ENCODE measurements around the gene HERPUD1. TPM values are rescaled to one million over a fixed set of nuclear protein-coding genes. Genes with fewer than 3 reads are reported as not detected.
"Not testable (repeated sequence)": the region's sequence is repeated elsewhere in the genome, so short reads cannot be mapped to it uniquely, and the experiment has no call there.

The HERPUD1 gene
- total RNA-seq, 1 donor from 2014 or later = 139 TPM

DNA sequence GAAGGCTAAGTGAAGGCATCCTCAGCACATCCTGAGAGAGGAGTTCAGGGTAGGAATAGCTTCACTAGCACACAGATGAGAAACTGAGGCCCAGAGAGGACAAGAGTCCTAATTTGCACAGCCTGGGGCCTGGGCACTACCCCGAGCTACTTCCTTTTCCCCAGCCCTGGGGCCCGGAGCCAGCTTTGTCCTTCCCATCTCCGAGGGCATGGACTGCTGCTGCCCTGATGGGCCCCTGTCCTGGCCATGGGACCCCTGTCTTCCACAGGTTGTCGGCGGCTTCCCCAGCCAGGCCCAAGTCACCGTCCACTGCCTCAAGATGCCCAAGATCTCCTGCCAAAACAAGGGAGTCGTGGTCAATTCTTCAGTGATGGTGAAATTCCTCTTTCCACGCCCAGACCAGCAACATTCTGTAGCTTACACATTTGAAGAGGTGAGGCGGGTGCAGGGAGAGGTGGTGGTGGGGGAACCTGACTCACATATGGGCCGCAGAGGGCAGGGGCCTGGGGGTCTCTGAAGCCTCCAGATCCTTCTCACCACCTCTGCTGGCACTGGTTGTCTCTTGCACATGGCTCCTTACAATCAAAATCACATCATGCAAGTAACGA lies 46.0 kb downstream of the HERPUD1 start:
- DNase-seq (ENCODE audit: low read depth in 2 of 2) = no peak

GRCh38 chr16:56980201-56980535 lies 48.2 kb downstream of the HERPUD1 start:
- DNase-seq (ENCODE audit: low read depth in 2 of 2) = no peak

DNA sequence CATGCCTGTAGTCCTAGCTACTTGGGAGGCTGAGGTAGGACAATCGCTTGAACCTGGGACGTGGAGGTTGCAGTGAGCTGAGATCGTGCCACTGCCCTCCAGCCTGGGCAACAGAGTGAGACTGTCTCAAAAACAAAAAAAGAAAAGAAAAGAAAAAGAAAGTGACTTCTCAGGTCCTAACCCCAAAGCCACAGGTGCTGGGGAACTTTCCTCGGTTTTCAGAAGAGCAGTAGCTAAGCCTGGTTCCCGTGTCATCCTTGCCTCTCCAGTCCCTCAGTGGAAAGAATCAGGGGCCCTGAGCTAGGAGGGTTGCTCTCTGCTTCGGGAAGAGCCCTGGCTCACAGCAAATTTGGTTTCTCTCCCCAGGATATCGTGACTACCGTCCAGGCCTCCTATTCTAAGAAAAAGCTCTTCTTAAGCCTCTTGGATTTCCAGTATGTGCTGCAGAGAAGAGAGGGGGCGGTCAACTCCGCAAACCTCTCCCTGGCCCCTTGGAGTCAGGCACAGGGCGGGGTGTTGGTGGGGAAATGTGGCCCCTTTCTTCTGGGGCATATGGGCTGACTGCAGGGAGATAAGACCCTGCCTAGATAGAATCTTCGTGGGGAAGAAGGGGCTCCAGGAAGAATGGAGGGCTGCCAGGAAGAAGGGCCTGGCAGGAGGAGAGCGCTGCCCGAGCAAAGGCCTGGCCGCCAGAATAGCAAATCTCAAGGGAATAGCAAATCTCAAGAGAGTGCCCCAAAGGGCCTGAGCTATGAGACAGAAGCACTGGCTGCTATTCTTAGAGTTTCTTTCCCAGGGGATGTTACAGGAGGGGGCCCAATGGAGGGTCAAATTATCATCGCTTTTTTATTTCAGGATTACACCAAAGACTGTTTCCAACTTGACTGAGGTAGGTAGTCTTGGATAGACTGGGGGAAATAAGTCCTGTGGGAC lies 49.1 kb downstream of the HERPUD1 start:
- DNase-seq (ENCODE audit: low read depth in 2 of 2) = no peak

GRCh38 chr16:56981729-56982271 lies 49.9 kb downstream of the HERPUD1 start:
- DNase-seq (ENCODE audit: low read depth in 2 of 2) = no peak

DNA sequence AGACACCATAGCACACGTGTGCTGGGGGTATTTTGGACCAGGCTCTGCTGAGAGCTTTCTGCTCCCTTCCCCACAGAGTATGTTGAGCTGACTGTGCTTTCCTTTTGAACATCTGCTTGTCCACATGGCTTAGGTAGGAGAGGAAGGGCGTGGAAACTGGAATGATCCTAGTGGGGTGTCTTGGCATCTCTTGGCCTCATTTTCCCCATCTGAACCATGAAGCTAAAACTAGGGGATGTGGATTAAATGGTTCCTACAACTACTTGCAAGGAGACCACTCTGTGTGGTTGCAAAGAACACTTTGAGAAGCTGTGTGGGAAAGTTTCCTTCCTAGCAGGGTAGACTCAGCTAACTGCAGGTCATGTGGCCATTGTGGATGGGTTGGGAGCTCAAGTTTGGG lies 50.8 kb downstream of the HERPUD1 start:
- no peak for DNase-seq (ENCODE audit: low read depth in 2 of 2)

DNA sequence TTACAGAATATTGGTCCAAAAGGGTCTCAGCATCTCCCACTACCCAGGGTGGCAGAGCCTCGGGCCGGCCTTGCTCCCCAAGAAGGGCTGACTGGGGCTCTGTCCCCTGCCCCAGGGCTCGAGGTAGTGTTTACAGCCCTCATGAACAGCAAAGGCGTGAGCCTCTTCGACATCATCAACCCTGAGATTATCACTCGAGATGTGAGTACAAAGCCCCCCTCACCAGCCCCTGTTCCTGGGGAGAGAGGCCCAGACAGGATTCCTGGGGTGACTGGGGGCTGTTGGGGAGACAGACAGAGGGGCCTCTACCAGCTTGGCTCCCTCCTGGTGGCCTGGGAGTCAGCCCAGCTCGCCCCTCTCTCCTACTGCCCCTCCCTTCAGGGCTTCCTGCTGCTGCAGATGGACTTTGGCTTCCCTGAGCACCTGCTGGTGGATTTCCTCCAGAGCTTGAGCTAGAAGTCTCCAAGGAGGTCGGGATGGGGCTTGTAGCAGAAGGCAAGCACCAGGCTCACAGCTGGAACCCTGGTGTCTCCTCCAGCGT lies 51.3 kb downstream of the HERPUD1 start:
- no peak for DNase-seq (ENCODE audit: low read depth in 2 of 2)

- DNase-seq (ENCODE audit: low read depth in 2 of 2) = no peak
Measured at GRCh38 chr16:56984639-56985038, 52.7 kb downstream of the HERPUD1 start.

- DNase-seq (ENCODE audit: low read depth in 2 of 2) = peak in 1 of 2 donors; percentile 86
Measured at GRCh38 chr16:56985288-56985961, 53.5 kb downstream of the HERPUD1 start.

DNA sequence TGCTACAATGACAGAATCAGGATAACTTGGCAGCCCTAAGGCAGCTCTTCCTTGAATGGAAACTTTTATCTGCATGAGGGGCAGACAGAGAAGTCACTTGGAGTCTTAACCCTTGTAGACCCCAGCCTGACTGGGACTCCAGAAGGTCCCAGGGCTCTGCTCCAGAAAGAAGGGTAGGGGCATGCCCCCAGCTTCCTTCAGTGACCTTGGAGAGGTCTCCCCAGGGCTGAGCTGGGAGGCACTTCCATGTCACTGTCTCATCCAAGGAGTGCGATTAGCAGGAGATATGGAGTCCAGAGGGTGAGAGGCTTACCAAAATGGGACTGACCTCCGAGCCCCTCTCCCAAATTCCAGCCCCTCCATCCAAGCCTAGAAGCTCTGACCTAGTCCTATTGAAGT lies 54.0 kb downstream of the HERPUD1 start:
- no peak for DNase-seq (ENCODE audit: low read depth in 2 of 2)

DNA sequence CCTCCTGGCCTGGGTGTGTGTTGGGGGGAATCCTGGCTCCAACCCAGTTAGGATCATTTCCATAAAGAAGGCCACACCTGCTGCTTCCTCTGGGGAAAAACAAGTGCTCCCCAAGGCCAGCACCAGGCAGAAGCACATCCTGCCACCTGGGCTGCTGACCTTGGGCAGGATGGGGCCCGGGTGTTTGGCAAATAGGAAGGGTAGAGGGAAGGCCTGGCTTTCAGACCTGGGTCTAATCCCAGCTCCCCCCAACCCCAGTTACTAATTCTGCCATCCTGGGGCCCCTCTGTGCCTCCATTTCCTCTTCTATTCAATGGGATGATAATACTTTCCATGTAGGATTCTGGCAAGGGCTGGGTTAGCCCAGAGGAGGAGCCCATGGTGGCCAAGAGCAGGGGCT lies 54.4 kb downstream of the HERPUD1 start:
- DNase-seq (ENCODE audit: low read depth in 2 of 2) = peak; percentile 15 to 33

- DNase-seq (ENCODE audit: low read depth in 2 of 2) = not testable (repeated sequence)
Measured at GRCh38 chr16:56986908-56987307, 55.0 kb downstream of the HERPUD1 start.

GRCh38 chr16:56987692-56988091 lies 55.8 kb downstream of the HERPUD1 start:
- DNase-seq (ENCODE audit: low read depth in 2 of 2) = no peak

DNA sequence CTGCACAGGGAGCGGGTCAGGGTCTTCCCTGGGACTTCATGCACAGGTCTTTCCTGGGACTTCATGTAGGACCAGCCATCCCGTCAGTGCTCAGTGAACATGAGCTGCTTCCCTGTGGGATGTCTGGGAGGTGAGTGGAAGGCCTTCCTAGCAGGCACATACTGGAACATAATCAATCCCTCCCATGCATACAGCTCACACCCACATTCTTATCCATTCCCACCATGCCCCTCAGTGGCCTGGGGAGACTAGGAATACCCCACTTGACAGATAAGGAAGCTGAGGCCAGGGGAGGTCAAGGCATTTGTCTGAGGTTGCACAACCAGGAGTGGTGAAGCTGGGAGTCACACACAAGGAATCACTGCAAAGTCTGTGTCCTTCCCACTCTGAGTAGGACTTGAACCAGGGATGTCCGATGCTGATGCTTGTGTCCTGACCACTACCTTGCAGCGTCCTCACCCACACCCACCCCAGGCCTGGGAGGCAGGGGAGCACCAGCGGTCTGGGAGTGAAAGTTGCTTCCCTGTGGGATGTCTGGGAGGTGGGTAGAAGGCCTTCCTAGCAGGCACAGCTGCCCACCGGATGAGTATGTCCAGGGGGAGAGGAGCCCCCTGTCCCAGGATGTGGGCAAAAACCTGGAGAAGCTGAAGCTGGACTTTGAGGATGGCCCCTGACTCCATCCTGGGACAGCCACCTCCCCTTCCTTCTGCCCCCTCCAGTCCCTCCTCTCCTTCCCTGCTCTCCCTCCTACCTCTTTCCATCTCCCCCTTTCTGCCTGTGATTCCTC lies 56.4 kb downstream of the HERPUD1 start:
- peak in 1 of 2 donors; percentile 19 for DNase-seq (ENCODE audit: low read depth in 2 of 2)

GRCh38 chr16:56988948-56989945 lies 57.3 kb downstream of the HERPUD1 start, which contains the start of gene NLRC5:
TSS of gene NLRC5 (plus strand) at chr16:56989557. CDS start at chr16:57020713, 31,156 bp downstream.
- DNase-seq (ENCODE audit: low read depth in 2 of 2) = peak; percentile 87 to 89

- no peak for DNase-seq (ENCODE audit: low read depth in 2 of 2)
Measured at GRCh38 chr16:56989988-56990387, 58.0 kb downstream of the HERPUD1 start.

DNA sequence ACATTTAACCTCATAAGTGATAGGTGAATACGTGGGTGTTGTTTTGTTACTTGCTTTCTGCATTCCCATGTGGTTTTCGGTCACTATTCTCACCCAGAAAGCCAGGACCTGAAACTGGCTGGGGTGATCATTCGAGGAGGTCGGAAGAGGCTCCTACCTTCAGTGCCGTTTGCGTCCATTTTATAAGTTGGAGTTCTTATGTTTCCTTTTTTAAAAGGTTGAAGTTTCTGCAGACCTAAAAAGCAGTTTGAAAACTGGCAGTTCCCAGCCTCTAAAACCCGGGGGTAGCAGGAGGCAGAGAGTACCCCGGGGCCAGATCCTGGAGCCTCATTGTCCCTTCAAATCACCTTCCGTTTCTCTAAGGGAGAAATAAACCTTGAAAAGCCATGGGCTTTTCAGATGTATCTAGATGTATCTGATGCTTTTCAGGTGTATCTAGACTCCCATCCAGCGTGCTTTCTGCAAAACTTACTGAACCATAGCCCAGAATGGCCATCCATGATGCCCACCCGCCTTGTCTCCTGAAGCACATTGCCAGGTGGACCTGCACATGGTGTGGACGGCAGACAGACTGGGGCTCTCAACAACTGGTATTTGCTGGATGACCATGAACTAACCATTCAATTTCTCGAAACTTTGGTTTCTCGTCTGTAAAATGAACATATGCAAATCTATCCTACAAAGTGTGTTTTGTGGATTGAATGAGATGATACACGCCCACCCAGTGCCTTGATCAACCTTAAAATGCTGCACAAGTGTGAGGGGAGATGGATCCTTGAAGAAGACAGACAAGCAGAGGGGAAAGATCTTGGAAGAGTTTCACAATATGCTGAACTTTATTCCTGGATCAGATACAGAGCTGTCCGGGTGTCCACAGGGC lies 58.7 kb downstream of the HERPUD1 start:
- DNase-seq (ENCODE audit: low read depth in 2 of 2) = no peak

GRCh38 chr16:56992431-56992830 lies 60.5 kb downstream of the HERPUD1 start:
- DNase-seq (ENCODE audit: low read depth in 2 of 2) = not testable (repeated sequence)

- DNase-seq (ENCODE audit: low read depth in 2 of 2) = no peak
Measured at GRCh38 chr16:56993204-56993603, 61.3 kb downstream of the HERPUD1 start.

- no peak for DNase-seq (ENCODE audit: low read depth in 2 of 2)
Measured at GRCh38 chr16:56994311-56994710, 62.4 kb downstream of the HERPUD1 start.
